Measurements from ENCODE around the gene CAMK1D. TPM values are rescaled to one million over a fixed set of nuclear protein-coding genes. Genes with fewer than 3 reads are reported as not detected.
A peak's percentile ranks its signal among the peaks of the same experiment; 100 is the strongest.
"Not testable (repeated sequence)": the region's sequence is repeated elsewhere in the genome, so short reads cannot be mapped to it uniquely, and the experiment has no call there.

Gene CAMK1D
- total RNA-seq, 2 experiments from 2014 or later: 28.8 to 35.3 TPM

- CTCF ChIA-PET: no interaction called here
- intact Hi-C loops (cut with DNase I, micrococcal nuclease): no loop called here
- POLR2A ChIA-PET: no interaction called here
Observed at GRCh38 chr10:12492016-12492415, 142.7 kb downstream of the CAMK1D start.

DNA sequence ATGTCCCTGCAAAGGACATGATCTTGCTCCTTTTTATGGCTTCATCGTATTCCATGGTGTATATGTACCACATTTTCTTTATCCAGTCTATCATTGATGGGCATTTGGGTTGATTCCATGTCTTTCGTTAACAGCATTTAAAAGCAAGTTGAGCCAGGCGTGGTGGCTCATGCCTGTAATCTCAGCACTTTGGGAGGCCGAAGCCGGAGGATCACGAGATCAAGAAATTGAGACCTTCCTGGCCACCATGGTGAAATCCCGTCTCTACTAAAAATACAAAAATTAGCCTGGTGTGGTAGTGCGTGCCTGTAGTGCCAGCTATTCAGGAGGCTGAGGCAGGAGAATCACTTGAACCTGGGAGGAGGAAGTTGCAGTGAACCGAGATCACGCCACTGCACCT lies 147.7 kb downstream of the CAMK1D start:
- H3K27ac ChIP-seq (ENCODE audit: low read depth in 1 of 2, low read length in 2 of 2); H3K9me3 Mint-ChIP-seq; H3K9me3 ChIP-seq (ENCODE audit: control insufficient read depth in 1 of 2, insufficient read depth in 1 of 2, low read length in 2 of 2); H3K27ac Mint-ChIP-seq; H3K36me3 ChIP-seq (ENCODE audit: insufficient read depth, low read length); H3K4me3 Mint-ChIP-seq; intact Hi-C loops (cut with DNase I, micrococcal nuclease); H3K36me3 Mint-ChIP-seq (ENCODE audit: low read depth); POLR2A ChIA-PET; H3K4me3 ChIP-seq (ENCODE audit: low read length); H3K27me3 ChIP-seq (ENCODE audit: control insufficient read depth in 1 of 2, insufficient read depth in 2 of 2, low read length in 2 of 2); DNase-seq; ATAC-seq (ENCODE audit: poor library complexity); CTCF ChIA-PET; H3K27me3 Mint-ChIP-seq: not testable (repeated sequence)
- peaks cover 15% of the 10 kb centered on the region for H3K4me1 ChIP-seq (ENCODE audit: insufficient read depth, low read length)
- peaks cover 56% of the 10 kb centered on the region for H3K4me1 Mint-ChIP-seq (ENCODE audit: low read depth)

More at GRCh38 chr10:12492016-12492415, 142.7 kb downstream of the CAMK1D start:
- Mint-ChIP-seq H3K27ac (no peak overlapping the region), H3K27me3 (no peaks in the 10 kb centered on the region), H3K9me3 (no peaks in the 10 kb centered on the region), H3K36me3 (ENCODE audit: low read depth) (no peaks in the 10 kb centered on the region), H3K4me3 (no peak overlapping the region), H3K4me1 (ENCODE audit: low read depth) (peaks cover 29% of the 10 kb centered on the region)
- Histone ChIP-seq H3K9me3 (ENCODE audit: control insufficient read depth in 1 of 2, insufficient read depth in 1 of 2, low read length in 2 of 2) (no peaks in the 10 kb centered on the region), H3K4me1 (ENCODE audit: insufficient read depth, low read length) (no peaks in the 10 kb centered on the region), H3K27ac (ENCODE audit: low read depth in 1 of 2, low read length in 2 of 2) (no peak overlapping the region), H3K27me3 (ENCODE audit: control insufficient read depth in 1 of 2, insufficient read depth in 2 of 2, low read length in 2 of 2) (no peaks in the 10 kb centered on the region), H3K4me3 (ENCODE audit: low read length) (no peak overlapping the region), H3K36me3 (ENCODE audit: insufficient read depth, low read length) (no peaks in the 10 kb centered on the region)
- TF ChIP-seq, protein P1, sequence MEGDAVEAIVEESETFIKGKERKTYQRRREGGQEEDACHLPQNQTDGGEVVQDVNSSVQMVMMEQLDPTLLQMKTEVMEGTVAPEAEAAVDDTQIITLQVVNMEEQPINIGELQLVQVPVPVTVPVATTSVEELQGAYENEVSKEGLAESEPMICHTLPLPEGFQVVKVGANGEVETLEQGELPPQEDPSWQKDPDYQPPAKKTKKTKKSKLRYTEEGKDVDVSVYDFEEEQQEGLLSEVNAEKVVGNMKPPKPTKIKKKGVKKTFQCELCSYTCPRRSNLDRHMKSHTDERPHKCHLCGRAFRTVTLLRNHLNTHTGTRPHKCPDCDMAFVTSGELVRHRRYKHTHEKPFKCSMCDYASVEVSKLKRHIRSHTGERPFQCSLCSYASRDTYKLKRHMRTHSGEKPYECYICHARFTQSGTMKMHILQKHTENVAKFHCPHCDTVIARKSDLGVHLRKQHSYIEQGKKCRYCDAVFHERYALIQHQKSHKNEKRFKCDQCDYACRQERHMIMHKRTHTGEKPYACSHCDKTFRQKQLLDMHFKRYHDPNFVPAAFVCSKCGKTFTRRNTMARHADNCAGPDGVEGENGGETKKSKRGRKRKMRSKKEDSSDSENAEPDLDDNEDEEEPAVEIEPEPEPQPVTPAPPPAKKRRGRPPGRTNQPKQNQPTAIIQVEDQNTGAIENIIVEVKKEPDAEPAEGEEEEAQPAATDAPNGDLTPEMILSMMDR (IDR thresholded peaks at IDR 0.05): no peak
- ATAC-seq (ENCODE audit: poor library complexity) (no peak), DNase-seq (no peak)

GRCh38 chr10:12499076-12499986 lies 150.0 kb downstream of the CAMK1D start:
- H3K4me3 Mint-ChIP-seq: no peak overlapping the region
- H3K36me3 ChIP-seq (ENCODE audit: insufficient read depth, low read length): no peaks in the 10 kb centered on the region
- TF ChIP-seq, protein P1 (IDR thresholded peaks at IDR 0.05): no peak
- POLR2A ChIA-PET: no interaction called here
- no peak for ATAC-seq (ENCODE audit: poor library complexity)
- peaks cover 18% of the 10 kb centered on the region for H3K4me1 ChIP-seq (ENCODE audit: insufficient read depth, low read length)
- intact Hi-C loops (cut with DNase I, micrococcal nuclease): no loop called here
- no peak overlapping the region for H3K27ac ChIP-seq (ENCODE audit: low read depth in 1 of 2, low read length in 2 of 2)
- peak overlapping the region; percentile 70 for H3K27ac Mint-ChIP-seq
- H3K4me1 Mint-ChIP-seq (ENCODE audit: low read depth): peaks cover 59% of the 10 kb centered on the region
- H3K4me3 ChIP-seq (ENCODE audit: low read length): no peak overlapping the region
- no peaks in the 10 kb centered on the region for H3K36me3 Mint-ChIP-seq (ENCODE audit: low read depth)
- no peaks in the 10 kb centered on the region for H3K27me3 ChIP-seq (ENCODE audit: control insufficient read depth in 1 of 2, insufficient read depth in 2 of 2, low read length in 2 of 2)
- H3K27me3 Mint-ChIP-seq: no peaks in the 10 kb centered on the region
- no peaks in the 10 kb centered on the region for H3K9me3 Mint-ChIP-seq
- DNase-seq: no peak
- CTCF ChIA-PET: interaction anchor here (1.6 kb wide), 1 partner anchor 11 kb away, joined by 3 read pairs; no protein-coding TSS in a partner anchor
- H3K9me3 ChIP-seq (ENCODE audit: control insufficient read depth in 1 of 2, insufficient read depth in 1 of 2, low read length in 2 of 2): no peaks in the 10 kb centered on the region

Data from CD4-positive, alpha-beta T cell (primary cell).